ENCODE measurements around the gene PHF13.
"Not testable (repeated sequence)": the region's sequence is repeated elsewhere in the genome, so short reads cannot be mapped to it uniquely, and the experiment has no call there.

The PHF13 gene

GRCh38 chr1:6631058-6631457, 17.5 kb downstream of the PHF13 start:
- no peak for DNase-seq

DNA sequence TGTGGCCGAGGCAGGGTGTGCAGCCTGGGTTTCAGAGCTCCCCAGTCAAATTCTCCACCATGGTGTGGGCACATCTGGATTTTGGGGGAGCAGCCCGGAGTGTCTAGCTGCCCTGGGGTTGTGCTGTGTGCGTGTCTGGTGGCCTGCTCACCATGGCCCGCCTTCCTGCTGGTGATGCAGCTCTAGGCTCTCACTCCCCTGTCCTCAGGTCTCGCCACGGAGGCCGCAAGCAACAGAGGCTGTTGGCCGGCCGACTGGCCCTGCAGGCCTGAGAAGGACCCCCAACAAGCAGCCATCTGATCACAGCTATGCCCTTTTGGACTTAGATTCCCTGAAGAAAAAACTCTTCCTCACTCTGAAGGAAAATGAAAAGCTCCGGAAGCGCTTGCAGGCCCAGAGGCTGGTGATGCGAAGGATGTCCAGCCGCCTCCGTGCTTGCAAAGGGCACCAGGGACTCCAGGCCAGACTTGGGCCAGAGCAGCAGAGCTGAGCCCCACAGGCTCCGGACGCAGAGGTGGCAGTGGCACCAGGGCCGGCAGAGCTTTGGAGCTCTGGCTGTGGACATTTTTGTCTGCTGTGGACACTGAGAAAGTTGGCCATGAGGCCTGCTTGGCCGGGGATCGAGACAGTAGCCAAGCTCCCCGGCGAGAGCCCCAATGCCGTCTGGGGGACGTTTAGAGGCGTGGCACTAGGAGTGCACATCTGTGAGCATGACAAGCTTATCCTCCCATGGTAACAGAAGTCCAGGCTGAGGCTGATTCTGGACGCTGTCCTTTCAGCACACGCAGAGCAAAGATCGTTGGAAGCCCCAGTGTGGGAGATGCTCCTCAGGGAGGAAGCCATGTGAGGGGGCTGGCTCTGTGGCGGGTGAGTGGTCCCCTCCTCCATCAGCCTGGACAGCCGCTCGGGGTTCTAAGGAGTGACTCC, 19.3 kb downstream of the PHF13 start:
- no peak for DNase-seq

- DNase-seq, result peak; percentile 29
Measured at GRCh38 chr1:6634371-6635052, 21.0 kb downstream of the PHF13 start.

DNA sequence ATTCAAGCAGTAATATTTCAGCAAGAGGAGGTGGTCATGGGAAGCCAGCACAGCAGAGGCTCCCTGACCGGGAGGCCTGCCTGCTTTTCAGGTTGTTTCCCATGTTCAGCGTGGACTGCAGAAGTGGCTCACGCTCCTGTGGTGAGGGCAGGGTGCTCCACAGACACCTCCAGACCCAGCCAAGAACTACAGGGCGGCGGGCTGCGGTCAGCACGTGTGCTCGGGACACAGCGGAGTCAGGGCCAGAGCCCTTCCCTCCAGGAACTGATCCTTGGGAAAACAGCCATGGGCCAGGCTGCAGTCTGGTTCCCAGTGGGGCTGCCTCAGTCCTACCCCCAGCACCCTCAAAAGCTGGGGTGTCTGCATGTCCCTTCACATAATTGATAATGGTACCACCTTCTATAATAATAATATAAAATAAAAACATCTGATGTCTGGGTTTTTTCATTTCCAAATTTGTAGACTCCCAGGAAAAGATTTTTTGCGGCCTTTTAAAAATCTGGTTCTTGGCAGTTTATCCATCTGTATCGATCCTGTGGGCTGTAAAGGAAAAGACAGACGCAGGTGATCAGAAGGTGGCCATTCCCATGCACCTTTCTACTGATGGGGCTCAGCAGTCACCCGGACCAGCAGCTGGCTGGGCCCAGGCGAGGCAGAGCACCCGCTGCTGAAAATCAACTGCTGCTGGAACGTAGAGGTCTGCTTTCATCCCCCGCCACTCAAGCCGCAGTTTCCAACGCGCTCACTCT, 21.8 kb downstream of the PHF13 start:
- no peak for DNase-seq

DNA sequence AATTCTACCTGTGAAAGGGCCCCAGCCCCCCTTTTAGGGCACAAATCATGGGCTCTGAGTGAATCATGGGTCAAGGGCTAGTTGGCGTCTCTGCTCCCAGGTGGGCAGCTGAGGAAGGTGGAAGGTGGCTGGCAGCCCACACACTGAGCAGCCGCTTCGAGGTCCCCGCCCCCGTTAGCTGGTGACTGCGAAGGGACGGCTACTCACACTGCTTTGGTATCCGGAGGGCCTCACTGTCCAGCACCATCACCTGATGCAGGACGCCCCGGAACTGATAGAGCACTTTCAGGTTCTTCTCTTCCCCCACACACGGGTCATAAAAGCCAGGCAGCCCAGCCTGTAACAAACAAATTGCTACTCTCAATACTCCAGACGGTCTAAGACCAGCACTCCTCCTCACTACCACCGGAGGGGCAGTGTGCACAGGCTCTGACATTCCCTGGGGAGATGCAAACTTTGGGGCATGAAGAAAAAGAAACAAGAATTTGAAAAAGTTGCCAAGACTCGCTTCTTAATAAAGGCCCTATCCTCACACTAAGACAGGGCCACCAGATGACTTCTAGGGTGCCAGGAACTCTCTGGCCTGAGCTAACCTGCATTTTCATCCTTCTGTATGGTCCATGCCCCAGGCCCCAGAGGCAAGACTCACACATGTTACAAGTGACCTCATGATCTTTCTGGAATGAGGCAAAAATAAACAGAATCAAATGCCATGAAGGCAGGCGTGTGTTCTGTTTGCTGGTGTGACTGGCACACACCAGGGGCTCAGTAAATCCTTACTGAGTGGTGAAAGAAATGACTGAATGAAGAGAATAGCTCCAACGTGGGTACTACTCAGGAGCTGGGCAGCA, 22.6 kb downstream of the PHF13 start:
- DNase-seq, result no peak

GRCh38 chr1:6636778-6637177, 23.2 kb downstream of the PHF13 start:
- DNase-seq, result not testable (repeated sequence)

GRCh38 chr1:6637770-6638169, 24.2 kb downstream of the PHF13 start:
- DNase-seq, result no peak

- DNase-seq, result no peak
Measured at GRCh38 chr1:6638226-6638625, 24.7 kb downstream of the PHF13 start.

- not testable (repeated sequence) for DNase-seq
Measured at GRCh38 chr1:6640867-6641266, 27.3 kb downstream of the PHF13 start.

GRCh38 chr1:6645018-6645417, 31.5 kb downstream of the PHF13 start:
- no peak for DNase-seq

DNA sequence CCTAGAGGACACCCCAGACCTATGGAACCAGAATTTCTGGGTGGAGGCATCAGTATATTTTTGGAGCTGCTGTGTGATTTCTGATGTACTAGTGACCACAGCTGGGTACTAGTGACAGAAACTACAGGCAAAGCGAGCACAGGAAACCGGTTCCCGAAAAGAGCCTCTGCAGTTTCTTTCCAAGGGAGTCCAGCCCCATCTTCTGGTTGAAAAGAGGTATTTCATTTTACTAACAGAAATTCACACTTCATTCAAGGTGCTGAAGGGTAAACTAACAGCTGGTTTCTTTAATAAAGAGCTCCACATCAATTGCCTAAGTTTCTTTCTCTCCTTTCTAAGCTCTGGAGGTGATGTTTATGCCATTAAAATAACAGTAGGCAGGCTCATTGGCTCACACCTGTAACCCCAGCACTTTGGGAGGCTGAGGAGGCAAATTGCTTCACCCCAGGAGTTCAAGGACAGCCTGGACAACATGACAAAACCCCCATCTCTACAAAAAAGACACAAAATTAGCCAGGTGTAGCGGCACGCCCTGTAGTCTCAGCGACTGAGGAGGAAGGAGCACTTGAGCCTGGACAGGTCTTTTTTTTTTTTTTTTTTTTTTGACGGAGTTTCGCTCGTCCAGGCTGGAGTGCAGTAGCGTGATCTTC, 33.1 kb downstream of the PHF13 start:
- DNase-seq, result peak; percentile 45

GRCh38 chr1:6648556-6648955, 35.0 kb downstream of the PHF13 start:
- no peak for DNase-seq

DNA sequence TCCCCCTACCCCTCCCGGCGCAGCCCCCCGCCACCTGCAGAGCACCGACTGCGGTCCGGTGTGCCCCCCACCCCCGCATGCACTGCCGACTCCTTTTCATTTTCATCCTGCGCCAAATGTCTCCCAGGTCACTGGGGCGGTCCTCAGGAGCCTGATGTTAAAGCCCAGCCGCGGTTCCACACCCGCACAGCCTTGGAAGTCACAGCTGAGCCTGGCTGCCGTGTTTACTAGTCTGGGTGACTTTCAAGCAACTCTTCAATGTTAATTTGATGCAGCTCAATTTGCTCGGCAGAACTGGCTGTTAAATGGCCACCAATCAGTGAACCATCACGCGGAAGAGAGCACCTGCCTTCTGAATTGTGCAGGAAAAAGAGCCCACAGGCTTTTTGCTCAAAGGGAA, 38.4 kb downstream of the PHF13 start:
- no peak for DNase-seq

DNA sequence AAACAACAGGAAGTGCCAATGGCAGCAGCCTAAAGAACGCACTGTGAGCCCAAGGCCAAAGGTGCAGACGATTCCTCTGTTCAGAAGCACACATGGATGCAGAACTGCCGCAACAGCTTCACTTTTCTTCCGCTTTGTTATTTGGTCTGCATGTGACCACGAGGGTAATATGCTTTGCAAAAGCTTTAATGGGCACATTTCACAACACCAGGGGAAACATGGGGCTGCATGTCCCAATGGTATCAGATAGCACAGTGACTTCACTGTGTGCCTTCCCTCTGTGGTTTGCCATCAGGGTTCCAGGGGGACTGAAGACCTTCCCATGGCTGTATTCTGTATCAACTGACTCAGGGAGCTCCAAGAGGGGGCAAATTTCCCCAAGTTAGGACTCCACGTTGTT, 39.5 kb downstream of the PHF13 start:
- DNase-seq, result no peak

- no peak for DNase-seq
Measured at GRCh38 chr1:6653436-6654290, 40.1 kb downstream of the PHF13 start.

GRCh38 chr1:6657138-6657537, 43.6 kb downstream of the PHF13 start:
- no peak for DNase-seq

DNA sequence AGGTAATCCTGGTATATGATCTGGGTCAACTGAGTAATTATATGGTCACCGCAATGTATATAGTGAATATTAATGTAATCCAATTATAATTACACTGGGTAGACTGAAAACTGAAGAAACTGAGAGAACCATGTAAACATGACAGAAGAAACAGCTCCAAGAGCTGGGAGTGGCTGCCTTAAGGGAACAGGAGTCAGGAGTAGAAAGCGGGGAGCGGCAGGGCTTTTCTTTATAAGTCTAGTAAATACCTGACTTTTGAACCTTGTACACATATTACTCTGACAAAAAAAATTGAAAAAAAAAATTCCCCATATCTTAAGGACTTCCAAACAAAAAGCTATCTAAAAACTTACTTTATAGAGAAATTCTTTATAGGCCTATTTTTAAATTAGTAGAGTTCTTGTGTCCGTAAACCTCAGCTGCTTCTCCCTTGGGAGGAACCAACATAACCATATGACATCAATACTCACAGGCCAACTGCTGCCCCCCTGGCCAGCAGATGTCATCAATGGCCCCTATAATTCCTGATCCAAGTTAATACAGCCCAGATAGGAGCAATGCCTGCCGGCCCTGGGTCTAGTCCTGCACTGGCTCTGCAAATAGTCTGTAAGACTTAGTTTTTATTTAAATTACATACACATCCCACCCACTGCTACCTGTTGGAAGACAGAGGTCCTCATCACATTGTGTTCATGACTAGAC, 45.0 kb downstream of the PHF13 start:
- no peak for DNase-seq

DNA sequence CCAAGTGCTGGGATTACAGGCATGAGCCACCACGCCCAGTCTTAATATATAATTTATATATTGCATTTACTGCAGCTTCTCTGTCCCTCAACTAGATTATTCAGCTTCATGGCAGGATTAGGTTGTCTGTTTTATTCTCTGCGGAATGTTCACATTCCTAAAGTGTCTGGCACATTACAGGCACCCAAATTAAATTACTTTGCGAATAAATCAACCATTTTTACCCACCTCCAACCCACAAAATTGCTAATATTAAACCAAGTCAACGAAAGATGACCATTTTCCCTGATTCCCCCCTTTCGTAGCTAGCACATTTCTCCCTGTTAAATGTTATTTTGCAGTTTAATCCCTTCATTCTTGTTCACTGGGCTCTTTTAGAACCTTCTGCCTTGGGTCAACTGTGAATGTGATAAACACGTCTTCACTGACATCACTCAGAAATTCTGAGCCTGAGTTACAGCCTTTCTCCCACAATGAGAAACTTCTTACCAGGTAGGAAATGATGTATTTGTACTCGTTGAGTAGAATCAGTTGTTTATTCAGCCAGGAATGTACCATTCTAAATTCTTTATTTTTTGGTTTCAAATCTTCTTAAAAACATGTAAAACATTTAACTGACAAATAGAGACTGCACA, 47.0 kb downstream of the PHF13 start:
- DNase-seq, result no peak

GRCh38 chr1:6662468-6662867, 48.9 kb downstream of the PHF13 start:
- not testable (repeated sequence) for DNase-seq

- DNase-seq, result no peak
Measured at GRCh38 chr1:6666696-6667095, 53.2 kb downstream of the PHF13 start.

Data from activated CD4-positive, alpha-beta T cell treated with anti-CD3 and anti-CD28 coated beads, Interleukin-2, amount 50 U/mL, for 16 hours (primary cell).